SK-N-SH treated with all-trans-retinoic acid at 6 μM for 48 hours (cell line): ENCODE measurements around the gene NR2F2.

ENCODE experiments used
- ATAC-seq: fragments of 200-7000 bp; cut with Tn5 transposase; 3 replicates; pipeline ENCODE4 v1.9.1; 2020; ENCODE audit warnings: mild to moderate bottlenecking, moderate library complexity
- ARNTL ChIP-seq: fragments of 450-650 bp; formaldehyde crosslinking; IDR thresholded peaks from 2 replicates; pipeline ENCODE4 v1.5.0; 2020; ENCODE audit warnings: low read depth, mild to moderate bottlenecking, moderate library complexity, borderline replicate concordance
- BACH2 ChIP-seq: fragments of 250-450 bp; sonication (Bioruptor Pico); IDR thresholded peaks from 2 replicates; pipeline ENCODE4 v1.9.0; 2021; ENCODE audit warnings: mild to moderate bottlenecking, borderline replicate concordance
- CREB5 ChIP-seq: fragments of 250-450 bp; sonication (Bioruptor Pico); IDR thresholded peaks from 2 replicates; pipeline ENCODE4 v1.5.1; 2020; ENCODE audit warnings: low read depth, mild to moderate bottlenecking, moderate library complexity
- CSDC2 ChIP-seq: fragments of 250-450 bp; sonication (Bioruptor Pico); IDR thresholded peaks from 2 replicates; pipeline ENCODE4 v1.5.0; 2020; ENCODE audit warnings: mild to moderate bottlenecking, moderate library complexity
- CSRNP3 ChIP-seq: fragments of 250-450 bp; sonication (Bioruptor Pico); IDR thresholded peaks from 2 replicates; pipeline ENCODE4 v1.5.1; 2021; ENCODE audit warnings: mild to moderate bottlenecking, moderate library complexity
- ESRRG ChIP-seq: fragments of 250-450 bp; sonication (Bioruptor Pico); IDR thresholded peaks from 2 replicates; pipeline ENCODE4 v1.6.1; 2021; ENCODE audit warnings: mild to moderate bottlenecking
- GLIS3 ChIP-seq: fragments of 250-450 bp; sonication (Bioruptor Pico); IDR thresholded peaks from 2 replicates; pipeline ENCODE4 v1.5.0; 2020; ENCODE audit warnings: mild to moderate bottlenecking, moderate library complexity
- ISL1 ChIP-seq: fragments of 250-450 bp; sonication (Bioruptor Pico); IDR thresholded peaks from 2 replicates; pipeline ENCODE4 v2.1.2; 2022; ENCODE audit warnings: mild to moderate bottlenecking, moderate library complexity
- OSR1 ChIP-seq: fragments of 250-450 bp; sonication (Bioruptor Pico); IDR thresholded peaks from 2 replicates; pipeline ENCODE4 v1.8.0; 2022; ENCODE audit warnings: moderate library complexity, mild to moderate bottlenecking, inconsistent platforms
- POU6F1 ChIP-seq: fragments of 250-450 bp; sonication (Bioruptor Pico); IDR thresholded peaks from 2 replicates; pipeline ENCODE4 v1.8.0; 2021; ENCODE audit warnings: low read depth, mild to moderate bottlenecking, moderate library complexity, borderline replicate concordance
- PPARA ChIP-seq: fragments of 250-450 bp; sonication (Bioruptor Pico); IDR thresholded peaks from 2 replicates; pipeline ENCODE4 v1.5.0; 2020; ENCODE audit warnings: mild to moderate bottlenecking, borderline replicate concordance
- RARB ChIP-seq: fragments of 250-450 bp; sonication (Bioruptor Pico); IDR thresholded peaks from 2 replicates; pipeline ENCODE4 v1.8.0; 2021; ENCODE audit warnings: mild to moderate bottlenecking, moderate library complexity
- TCF4 ChIP-seq: fragments of 250-450 bp; sonication (Bioruptor Pico); IDR thresholded peaks from 2 replicates; pipeline ENCODE4 v1.8.0; 2021; ENCODE audit warnings: mild to moderate bottlenecking, moderate library complexity, borderline replicate concordance
- TOX ChIP-seq: fragments of 250-450 bp; sonication (Bioruptor Pico); IDR thresholded peaks from 2 replicates; pipeline ENCODE4 v1.8.0; 2021; ENCODE audit warnings: mild to moderate bottlenecking, moderate library complexity, borderline replicate concordance
- TSHZ2 ChIP-seq: fragments of 250-450 bp; sonication (Bioruptor Pico); IDR thresholded peaks from 2 replicates; pipeline ENCODE4 v1.5.0; 2020; ENCODE audit warnings: mild to moderate bottlenecking, moderate library complexity
- ZC3H10 ChIP-seq: fragments of 250-450 bp; sonication (Bioruptor Pico); IDR thresholded peaks from 2 replicates; pipeline ENCODE4 v1.5.1; 2021; ENCODE audit warnings: mild to moderate bottlenecking, moderate library complexity
- ZFP3 ChIP-seq: fragments of 250-450 bp; sonication (Bioruptor Pico); IDR thresholded peaks from 2 replicates; pipeline ENCODE4 v1.5.0; 2020; ENCODE audit warnings: mild to moderate bottlenecking, moderate library complexity
- ZFP30 ChIP-seq: fragments of 450-650 bp; formaldehyde crosslinking; IDR thresholded peaks from 2 replicates; pipeline ENCODE4 v1.5.0; 2022; ENCODE audit warnings: mild to moderate bottlenecking, moderate library complexity
- ZNF565 ChIP-seq: fragments of 450-650 bp; formaldehyde crosslinking; conservative IDR thresholded peaks from 2 replicates; pipeline ENCODE4 v1.5.0; 2020; ENCODE audit warnings: low read depth, mild to moderate bottlenecking, moderate library complexity
- ZNF70 ChIP-seq: fragments of 450-650 bp; formaldehyde crosslinking; IDR thresholded peaks from 2 replicates; pipeline ENCODE4 v1.5.0; 2020; ENCODE audit warnings: mild to moderate bottlenecking, moderate library complexity
- ZNF8 ChIP-seq: fragments of 450-650 bp; formaldehyde crosslinking; IDR thresholded peaks from 2 replicates; pipeline ENCODE4 v1.5.0; 2020; ENCODE audit warnings: mild to moderate bottlenecking, moderate library complexity
- TF ChIP-seq, protein P1 (sequence below): fragments of 250-450 bp; sonication (Bioruptor Pico); IDR thresholded peaks from 2 replicates; pipeline ENCODE4 v1.8.0; 2020; ENCODE audit warnings: mild to moderate bottlenecking, moderate library complexity, borderline replicate concordance

Gene NR2F2

GRCh38 chr15:96290679-96291078 lies 39.8 kb upstream of the NR2F2 start:
- TF ChIP-seq CSDC2 (CRISPR knock-in tag) (no peak), ZC3H10 (no peak), PPARA (CRISPR knock-in tag) (no peak), ZNF565 (CRISPR knock-in tag) (no peak), ESRRG (no peak), ZFP30 (CRISPR knock-in tag) (no peak), ZNF8 (no peak), ARNTL (no peak), RARB (CRISPR knock-in tag) (no peak), ZFP3 (CRISPR knock-in tag) (no peak), TSHZ2 (CRISPR knock-in tag) (no peak), POU6F1 (CRISPR knock-in tag) (no peak)
- no peak for ATAC-seq

DNA sequence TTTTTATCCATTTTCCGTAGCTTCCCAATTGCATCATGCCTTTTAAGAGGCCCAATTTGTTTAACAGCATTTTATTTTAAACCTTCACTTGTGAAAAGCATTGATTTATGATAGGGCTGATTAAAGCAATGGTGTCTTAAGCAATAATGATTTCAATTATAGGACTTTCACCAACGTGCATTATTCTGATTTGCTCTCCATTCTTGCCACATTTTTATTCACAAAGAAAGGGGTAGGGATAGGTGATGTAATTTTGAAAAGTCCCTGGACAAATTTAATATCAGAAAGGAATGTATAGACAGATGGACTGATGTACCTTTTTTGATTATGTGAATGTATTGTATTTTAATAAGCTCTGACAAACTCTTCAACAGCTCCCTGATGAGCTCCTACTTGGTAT lies 37.9 kb upstream of the NR2F2 start:
- TF ChIP-seq ZNF70 (no peak), ESRRG (no peak), ARNTL (no peak), ZFP30 (CRISPR knock-in tag) (no peak), CSRNP3 (CRISPR knock-in tag) (no peak), GLIS3 (CRISPR knock-in tag) (no peak), CREB5 (CRISPR knock-in tag) (no peak), ZNF565 (CRISPR knock-in tag) (no peak), RARB (CRISPR knock-in tag) (no peak), TOX (no peak), ZNF8 (no peak), BACH2 (no peak)

GRCh38 chr15:96293441-96293840 lies 37.1 kb upstream of the NR2F2 start:
- no peak for TF ChIP-seq CSDC2 (CRISPR knock-in tag)
- no peak for TF ChIP-seq TCF4 (CRISPR knock-in tag)
- TF ChIP-seq GLIS3 (CRISPR knock-in tag), result no peak
- no peak for TF ChIP-seq ZFP30 (CRISPR knock-in tag)
- TF ChIP-seq, protein P1, sequence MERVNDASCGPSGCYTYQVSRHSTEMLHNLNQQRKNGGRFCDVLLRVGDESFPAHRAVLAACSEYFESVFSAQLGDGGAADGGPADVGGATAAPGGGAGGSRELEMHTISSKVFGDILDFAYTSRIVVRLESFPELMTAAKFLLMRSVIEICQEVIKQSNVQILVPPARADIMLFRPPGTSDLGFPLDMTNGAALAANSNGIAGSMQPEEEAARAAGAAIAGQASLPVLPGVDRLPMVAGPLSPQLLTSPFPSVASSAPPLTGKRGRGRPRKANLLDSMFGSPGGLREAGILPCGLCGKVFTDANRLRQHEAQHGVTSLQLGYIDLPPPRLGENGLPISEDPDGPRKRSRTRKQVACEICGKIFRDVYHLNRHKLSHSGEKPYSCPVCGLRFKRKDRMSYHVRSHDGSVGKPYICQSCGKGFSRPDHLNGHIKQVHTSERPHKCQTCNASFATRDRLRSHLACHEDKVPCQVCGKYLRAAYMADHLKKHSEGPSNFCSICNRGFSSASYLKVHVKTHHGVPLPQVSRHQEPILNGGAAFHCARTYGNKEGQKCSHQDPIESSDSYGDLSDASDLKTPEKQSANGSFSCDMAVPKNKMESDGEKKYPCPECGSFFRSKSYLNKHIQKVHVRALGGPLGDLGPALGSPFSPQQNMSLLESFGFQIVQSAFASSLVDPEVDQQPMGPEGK (CRISPR knock-in tag), result no peak
- no peak for TF ChIP-seq ARNTL
- no peak for TF ChIP-seq TSHZ2 (CRISPR knock-in tag)
- no peak for TF ChIP-seq ZC3H10
- no peak for TF ChIP-seq BACH2
- TF ChIP-seq ISL1, result no peak
- TF ChIP-seq OSR1 (CRISPR knock-in tag), result no peak
- TF ChIP-seq ESRRG, result no peak
- TF ChIP-seq CSRNP3 (CRISPR knock-in tag), result no peak
- TF ChIP-seq PPARA (CRISPR knock-in tag), result no peak
- ATAC-seq, result no peak

More for the DNA sequence above, 37.9 kb upstream of the NR2F2 start:
- ATAC-seq, result no peak
